Measurements from ENCODE around the gene CNOT3. TPM values are rescaled to one million over a fixed set of nuclear protein-coding genes. Genes with fewer than 3 reads are reported as not detected.
"Not testable (repeated sequence)": the region's sequence is repeated elsewhere in the genome, so short reads cannot be mapped to it uniquely, and the experiment has no call there.

CNOT3 gene
- total and polyA plus RNA-seq, 7 experiments from 2014 or later, result 10.1 to 84.6 (median 41.2) TPM

- no peaks in the 10 kb centered on the region for H3K27me3 ChIP-seq (ENCODE audit: control insufficient read depth in 2 of 2, insufficient read depth in 2 of 2, low read length in 2 of 2)
- H3K27ac ChIP-seq (ENCODE audit: low read depth, low read length), result no peak overlapping the region
- H3K4me1 Mint-ChIP-seq, result peaks cover 14 to 36% (median 29%) of the 10 kb centered on the region in 7 donors
- H3K27me3 Mint-ChIP-seq, result peaks cover 0 to 21% (median 1%) of the 10 kb centered on the region in 5 donors
- H3K4me1 ChIP-seq (ENCODE audit: control insufficient read depth in 2 of 2, insufficient read depth in 2 of 2, low read length in 2 of 2), result peaks cover 7 to 17% of the 10 kb centered on the region in 2 donors
- ATAC-seq, result no peak
- no peaks in the 10 kb centered on the region for H3K9me3 ChIP-seq (ENCODE audit: control insufficient read depth in 2 of 3, low read length in 3 of 3)
- H3K27ac Mint-ChIP-seq, result peak overlapping the region in 1 of 9 donors; percentile 29
- peaks cover 0 to 4% (median 0%) of the 10 kb centered on the region in 11 donors for H3K9me3 Mint-ChIP-seq
- CTCF ChIA-PET, result no interaction called here
- POLR2A ChIA-PET, result interaction anchor here (4.5 kb wide), 1 partner anchor 16 kb away, joined by 41 read pairs; the partner anchor contains the start of genes PRPF31 and TFPT
- DNase-seq, result no peak
- no peak overlapping the region for H3K4me3 ChIP-seq (ENCODE audit: low read length)
- peaks cover 0 to 4% (median 0%) of the 10 kb centered on the region in 3 experiments for H3K36me3 ChIP-seq (ENCODE audit: control insufficient read depth in 2 of 3, insufficient read depth in 3 of 3, low read length in 3 of 3)
- H3K36me3 Mint-ChIP-seq, result no peaks in the 10 kb centered on the region
- intact Hi-C loops (cut with micrococcal nuclease), result no loop called here
- no peak overlapping the region for H3K4me3 Mint-ChIP-seq
Observed at GRCh38 chr19:54099190-54099902, 38.2 kb upstream of the CNOT3 start.

DNA sequence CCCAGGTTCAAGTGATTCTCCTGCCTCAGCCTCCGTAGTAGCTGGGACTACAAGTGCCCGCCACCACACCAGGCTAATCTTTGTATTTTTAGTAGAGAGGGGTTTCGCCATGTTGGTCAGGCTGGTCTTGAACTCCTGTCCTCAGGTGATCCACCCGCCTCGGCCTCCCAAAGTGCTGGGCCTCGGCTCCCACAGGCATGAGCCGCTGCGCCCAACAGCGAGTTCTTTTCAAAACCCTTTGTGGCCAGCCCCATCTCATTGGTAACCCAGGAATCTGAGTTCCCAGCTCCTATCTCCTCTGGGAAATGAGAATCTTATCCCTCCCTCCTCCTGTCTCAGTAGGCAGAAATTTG lies 37.7 kb upstream of the CNOT3 start:
- intact Hi-C loops (cut with micrococcal nuclease); H3K9me3 Mint-ChIP-seq; H3K27me3 ChIP-seq (ENCODE audit: control insufficient read depth in 2 of 2, insufficient read depth in 2 of 2, low read length in 2 of 2); H3K36me3 ChIP-seq (ENCODE audit: control insufficient read depth in 2 of 3, insufficient read depth in 3 of 3, low read length in 3 of 3); H3K36me3 Mint-ChIP-seq; H3K4me3 Mint-ChIP-seq; H3K9me3 ChIP-seq (ENCODE audit: control insufficient read depth in 2 of 3, low read length in 3 of 3); H3K27ac Mint-ChIP-seq; DNase-seq; CTCF ChIA-PET; ATAC-seq; H3K27ac ChIP-seq (ENCODE audit: low read depth, low read length); H3K4me3 ChIP-seq (ENCODE audit: low read length): not testable (repeated sequence)
- H3K27me3 Mint-ChIP-seq, result peaks cover 0 to 16% (median 0%) of the 10 kb centered on the region in 5 donors
- H3K4me1 ChIP-seq (ENCODE audit: control insufficient read depth in 2 of 2, insufficient read depth in 2 of 2, low read length in 2 of 2), result peaks cover 7 to 17% of the 10 kb centered on the region in 2 donors
- H3K4me1 Mint-ChIP-seq, result peaks cover 14 to 40% (median 29%) of the 10 kb centered on the region in 7 donors
- POLR2A ChIA-PET, result interaction anchor here (4.5 kb wide), 1 partner anchor 15 kb away, joined by 41 read pairs; the partner anchor contains the start of genes PRPF31 and TFPT

- H3K4me3 ChIP-seq (ENCODE audit: low read length), result no peak within 1 kb of the TSS
- intact Hi-C loops (cut with micrococcal nuclease), result no loop called here
Observed at GRCh38 chr19:54100561-54100960, 37.0 kb upstream of the CNOT3 start, which contains the start of gene OSCAR. Gene OSCAR (minus strand): TSS chr19:54100803. CDS start chr19:54100792, 11 bp downstream.

DNA sequence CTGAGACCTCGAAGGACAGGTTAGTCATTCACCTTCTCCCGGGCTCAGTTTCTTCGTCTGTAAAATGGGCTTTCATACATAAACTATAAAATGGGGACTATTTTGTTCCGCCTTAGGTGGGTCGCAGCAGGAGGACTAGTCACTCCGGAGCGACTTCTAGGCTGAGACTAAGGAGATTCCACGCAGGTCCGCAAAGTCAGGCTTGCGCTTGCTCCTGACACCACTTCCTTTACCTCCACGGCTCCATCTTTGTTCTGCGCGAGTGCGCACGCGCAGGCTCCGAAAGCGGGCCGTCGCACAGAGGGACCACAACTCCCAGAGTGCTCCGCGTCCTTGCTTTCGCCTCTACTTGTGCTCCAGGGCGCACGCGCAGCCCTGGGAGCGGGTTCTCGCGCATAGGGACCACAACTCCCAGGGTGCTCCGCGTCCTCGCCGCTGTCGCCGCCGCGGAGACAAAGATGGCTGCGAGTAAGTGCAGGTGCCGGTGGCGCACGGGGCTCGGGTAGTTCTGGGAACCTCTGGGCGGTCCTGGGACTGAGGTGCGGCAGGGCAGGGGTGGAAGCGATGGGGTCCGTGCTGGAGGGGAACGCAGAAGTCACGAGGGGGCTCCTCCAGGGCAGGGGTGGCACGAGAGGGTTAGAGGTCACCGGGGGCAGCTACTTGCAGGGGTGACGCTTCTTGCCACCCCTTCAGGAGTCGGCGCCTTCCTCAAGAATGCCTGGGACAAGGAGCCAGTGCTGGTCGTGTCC lies 35.0 kb upstream of the CNOT3 start, which contains the start of gene NDUFA3:
Gene NDUFA3, plus strand, starts transcription at position 435 of the 749 bp plus-strand sequence. Its CDS starts 24 bp downstream, at position 459.
- Histone ChIP-seq H3K36me3 (ENCODE audit: control insufficient read depth in 2 of 3, insufficient read depth in 3 of 3, low read length in 3 of 3) (peaks cover 0 to 27% (median 0%) of the 10 kb centered on the region in 3 experiments), H3K4me1 (ENCODE audit: control insufficient read depth in 2 of 2, insufficient read depth in 2 of 2, low read length in 2 of 2) (peaks cover 0 to 6% of the 10 kb centered on the region in 2 donors), H3K27me3 (ENCODE audit: control insufficient read depth in 2 of 2, insufficient read depth in 2 of 2, low read length in 2 of 2) (no peaks in the 10 kb centered on the region), H3K4me3 (ENCODE audit: low read length) (peak within 1 kb of the TSS; percentile 72), H3K27ac (ENCODE audit: low read depth, low read length) (peak within 1 kb of the TSS; percentile 77), H3K9me3 (ENCODE audit: control insufficient read depth in 2 of 3, low read length in 3 of 3) (no peaks in the 10 kb centered on the region)
- ATAC-seq (peak; percentile 99), DNase-seq (peak; percentile 95 to 99 (median 97))
- intact Hi-C loops (cut with micrococcal nuclease), result loop anchor here (1.0 to 2.0 kb wide), 10 partner anchors 13 to 1374 kb away; partner anchors contain the start of genes CNOT3 (in 2 of the 2), PRPF31 (in 2 of the 2), TFPT (in 2 of the 2) and LENG1 (in 1 of the 2)
- POLR2A ChIA-PET, result interaction anchor here (1.0 to 4.5 kb wide), 5 partner anchors 13 to 87 kb away, joined by 3 to 41 read pairs (median 6); partner anchors contain the start of genes CNOT3, LENG1, MBOAT7 and PRPF31
- H3K4me1 Mint-ChIP-seq, result peaks cover 5 to 40% (median 24%) of the 10 kb centered on the region in 7 donors
- CTCF ChIA-PET, result interaction anchor here (0.8 to 1.2 kb wide), 2 partner anchors 11 to 87 kb away, joined by 3 to 4 read pairs; partner anchors contain the start of gene MBOAT7
- peaks cover 0 to 2% (median 0%) of the 10 kb centered on the region in 11 donors for H3K9me3 Mint-ChIP-seq
- H3K36me3 Mint-ChIP-seq, result peaks cover 0 to 14% (median 0%) of the 10 kb centered on the region in 5 donors
- peaks cover 0 to 6% (median 0%) of the 10 kb centered on the region in 5 donors for H3K27me3 Mint-ChIP-seq
- peak within 1 kb of the TSS; percentile 87 to 99 (median 98) for H3K4me3 Mint-ChIP-seq
- peak within 1 kb of the TSS; percentile 85 to 98 (median 94) for H3K27ac Mint-ChIP-seq

More at GRCh38 chr19:54100561-54100960, 37.0 kb upstream of the CNOT3 start, which contains the start of gene OSCAR:
- Histone ChIP-seq H3K27me3 (ENCODE audit: control insufficient read depth in 2 of 2, insufficient read depth in 2 of 2, low read length in 2 of 2) (no peaks in the 10 kb centered on the region), H3K9me3 (ENCODE audit: control insufficient read depth in 2 of 3, low read length in 3 of 3) (no peaks in the 10 kb centered on the region), H3K36me3 (ENCODE audit: control insufficient read depth in 2 of 3, insufficient read depth in 3 of 3, low read length in 3 of 3) (peaks cover 0 to 7% (median 0%) of the 10 kb centered on the region in 3 experiments), H3K4me1 (ENCODE audit: control insufficient read depth in 2 of 2, insufficient read depth in 2 of 2, low read length in 2 of 2) (peaks cover 7 to 16% of the 10 kb centered on the region in 2 donors), H3K27ac (ENCODE audit: low read depth, low read length) (no peak within 1 kb of the TSS)
- Mint-ChIP-seq H3K4me3 (peak within 1 kb of the TSS in 8 of 10 donors; percentile 2 to 92 (median 69)), H3K9me3 (peaks cover 0 to 2% (median 0%) of the 10 kb centered on the region in 11 donors), H3K36me3 (peaks cover 0 to 2% (median 0%) of the 10 kb centered on the region in 5 donors), H3K4me1 (peaks cover 14 to 43% (median 29%) of the 10 kb centered on the region in 7 donors), H3K27me3 (peaks cover 0 to 15% (median 0%) of the 10 kb centered on the region in 5 donors), H3K27ac (peak within 1 kb of the TSS in 8 of 9 donors; percentile 29 to 91 (median 81))
- CTCF ChIA-PET, result no interaction called here
- POLR2A ChIA-PET, result interaction anchor here (4.5 kb wide), 1 partner anchor 15 kb away, joined by 41 read pairs; the partner anchor contains the start of genes PRPF31 and TFPT
- peak; percentile 22 for ATAC-seq
- no peak for DNase-seq

DNA sequence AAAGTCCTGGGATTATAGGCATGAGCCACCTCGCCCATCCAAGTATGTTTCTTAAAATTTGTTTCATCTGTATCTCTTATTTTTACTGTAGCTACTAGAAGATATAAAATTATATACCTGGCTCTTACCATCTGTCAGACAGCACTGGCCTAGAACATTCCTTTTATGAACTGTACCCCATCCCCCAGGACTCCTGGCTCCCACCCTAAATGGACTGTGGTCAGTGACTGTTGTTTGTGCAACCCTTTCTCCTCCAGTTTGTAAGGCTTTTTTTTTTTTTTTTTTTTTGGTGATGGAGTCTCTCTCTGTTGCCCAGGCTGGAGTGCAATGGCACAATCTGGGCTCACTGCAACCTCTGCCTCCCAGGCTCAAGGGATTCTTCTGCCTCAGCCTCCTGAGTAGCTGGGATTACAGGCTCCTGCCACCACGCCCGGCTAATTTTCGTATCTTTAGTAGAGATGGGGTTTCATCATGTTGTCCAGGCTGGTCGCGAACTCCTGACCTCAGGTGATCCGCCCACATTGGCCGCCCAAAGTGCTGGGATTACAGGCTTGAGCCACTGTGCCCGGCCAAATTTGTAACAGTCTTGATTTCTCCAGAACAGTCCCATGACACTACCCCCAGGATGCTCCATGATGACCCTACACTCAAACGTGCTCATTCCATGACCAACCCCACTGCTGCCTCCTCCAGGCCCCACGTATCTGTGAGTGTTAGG lies 32.4 kb upstream of the CNOT3 start:
- peaks cover 5 to 40% (median 25%) of the 10 kb centered on the region in 7 donors for H3K4me1 Mint-ChIP-seq
- ChIA-PET CTCF (no interaction called here), POLR2A (interaction anchor here (0.6 to 3.5 kb wide), 4 partner anchors 9 to 32 kb away, joined by 3 to 19 read pairs (median 5); partner anchors contain the start of genes CNOT3, PRPF31 and TFPT)
- no peak overlapping the region for H3K27ac ChIP-seq (ENCODE audit: low read depth, low read length)
- H3K27me3 Mint-ChIP-seq, result peaks cover 0 to 2% (median 0%) of the 10 kb centered on the region in 5 donors
- ATAC-seq, result no peak
- peak overlapping the region in 1 of 9 donors; percentile 74 for H3K27ac Mint-ChIP-seq
- DNase-seq, result no peak
- peaks cover 0 to 6% of the 10 kb centered on the region in 2 donors for H3K4me1 ChIP-seq (ENCODE audit: control insufficient read depth in 2 of 2, insufficient read depth in 2 of 2, low read length in 2 of 2)
- H3K4me3 Mint-ChIP-seq, result peak overlapping the region in 7 of 10 donors; percentile 7 to 54 (median 32)
- H3K9me3 ChIP-seq (ENCODE audit: control insufficient read depth in 2 of 3, low read length in 3 of 3), result no peaks in the 10 kb centered on the region
- no peak overlapping the region for H3K4me3 ChIP-seq (ENCODE audit: low read length)
- intact Hi-C loops (cut with micrococcal nuclease), result no loop called here
- peaks cover 0 to 2% (median 0%) of the 10 kb centered on the region in 11 donors for H3K9me3 Mint-ChIP-seq
- no peaks in the 10 kb centered on the region for H3K27me3 ChIP-seq (ENCODE audit: control insufficient read depth in 2 of 2, insufficient read depth in 2 of 2, low read length in 2 of 2)
- H3K36me3 ChIP-seq (ENCODE audit: control insufficient read depth in 2 of 3, insufficient read depth in 3 of 3, low read length in 3 of 3), result peaks cover 2 to 53% (median 8%) of the 10 kb centered on the region in 3 experiments
- H3K36me3 Mint-ChIP-seq, result peaks cover 0 to 19% (median 0%) of the 10 kb centered on the region in 5 donors

Measured in naive thymus-derived CD4-positive, alpha-beta T cell (primary cell).